NCI-H2227 (cell line): ENCODE data around the gene CD160.
A peak's percentile ranks its signal among the peaks of the same experiment; 100 is the strongest.
"Not testable (repeated sequence)": the region's sequence is repeated elsewhere in the genome, so short reads cannot be mapped to it uniquely, and the experiment has no call there.

ENCODE experiments used
- DNase-seq: peaks from one replicate; lab custom pipeline; 2025; ENCODE audit not compliant: unreplicated experiment; lab: John Stamatoyannopoulos, UW

Gene CD160

DNA sequence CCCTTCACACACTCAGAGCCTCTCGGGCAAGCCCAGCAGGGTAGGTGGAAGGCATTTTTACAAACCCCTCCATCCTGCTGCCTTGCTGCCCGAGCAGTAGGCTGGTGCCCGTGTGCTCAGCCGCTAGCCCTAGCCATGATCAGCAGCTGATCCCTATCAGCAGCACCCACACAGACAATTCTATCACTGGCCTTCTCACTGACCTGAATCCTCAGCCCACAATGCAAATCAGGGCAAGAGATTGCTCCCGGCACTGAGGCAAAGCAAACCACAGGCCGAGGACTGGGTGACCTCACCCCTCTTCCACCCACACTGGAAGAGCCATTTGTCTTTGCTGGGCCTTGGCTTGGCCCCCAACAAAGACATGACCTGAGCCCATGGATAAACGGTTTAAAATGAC lies 11.2 kb upstream of the CD160 start:
- DNase-seq = no peak

DNA sequence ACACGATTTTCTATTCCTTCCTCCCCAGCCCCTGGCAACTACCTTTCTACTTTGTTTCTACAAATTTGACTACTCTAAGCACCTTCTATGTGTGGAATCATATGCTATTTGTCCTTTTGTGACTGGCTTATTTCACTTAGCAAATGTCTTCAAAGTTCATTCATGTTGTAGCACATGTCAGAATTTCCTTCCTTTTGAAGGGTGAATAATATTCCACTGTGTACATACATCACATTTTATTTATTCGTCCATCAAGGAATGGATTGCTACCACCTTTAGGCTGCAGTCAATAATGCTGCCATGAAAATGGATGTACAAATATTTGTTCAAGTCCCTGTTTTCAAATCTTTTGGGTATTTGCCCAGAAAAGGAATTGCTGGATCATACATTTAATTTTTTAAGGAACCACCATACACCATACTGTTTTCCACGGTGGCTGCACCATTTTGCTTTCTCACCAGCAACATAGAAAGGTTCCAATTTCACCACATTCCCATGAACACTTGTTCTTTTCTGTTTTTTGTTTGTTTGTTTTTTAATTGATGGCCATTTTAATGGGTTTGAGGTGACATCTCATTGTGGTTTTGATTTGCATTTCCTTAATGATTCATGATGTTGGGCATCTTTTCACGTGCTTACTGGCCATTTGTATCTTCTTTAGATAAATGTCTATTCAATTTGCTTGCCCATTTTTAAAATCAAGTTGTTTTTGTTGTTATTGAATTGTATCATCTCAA lies 8.8 kb upstream of the CD160 start:
- DNase-seq = no peak

DNA sequence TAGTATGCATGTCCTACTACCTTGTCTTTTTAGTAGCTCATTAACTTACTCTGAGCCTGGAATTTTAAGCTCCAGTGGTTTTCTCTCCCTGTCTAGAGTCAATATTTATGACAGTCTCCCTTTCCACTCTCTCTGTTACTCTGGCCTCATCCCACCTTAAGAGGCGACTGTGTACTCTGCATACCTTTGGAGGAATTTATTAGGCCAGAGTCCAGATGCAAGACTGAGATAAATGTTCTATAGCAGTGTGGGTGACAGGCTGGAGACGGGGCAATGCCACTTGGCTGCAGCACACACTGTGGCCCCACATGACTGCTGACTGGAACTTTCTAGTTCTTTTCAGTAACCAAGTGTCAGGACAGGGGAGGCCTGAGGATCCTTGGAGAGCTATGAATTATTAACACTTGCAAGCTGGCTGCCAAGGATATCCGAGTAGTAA lies 8.1 kb upstream of the CD160 start:
- DNase-seq = no peak

DNA sequence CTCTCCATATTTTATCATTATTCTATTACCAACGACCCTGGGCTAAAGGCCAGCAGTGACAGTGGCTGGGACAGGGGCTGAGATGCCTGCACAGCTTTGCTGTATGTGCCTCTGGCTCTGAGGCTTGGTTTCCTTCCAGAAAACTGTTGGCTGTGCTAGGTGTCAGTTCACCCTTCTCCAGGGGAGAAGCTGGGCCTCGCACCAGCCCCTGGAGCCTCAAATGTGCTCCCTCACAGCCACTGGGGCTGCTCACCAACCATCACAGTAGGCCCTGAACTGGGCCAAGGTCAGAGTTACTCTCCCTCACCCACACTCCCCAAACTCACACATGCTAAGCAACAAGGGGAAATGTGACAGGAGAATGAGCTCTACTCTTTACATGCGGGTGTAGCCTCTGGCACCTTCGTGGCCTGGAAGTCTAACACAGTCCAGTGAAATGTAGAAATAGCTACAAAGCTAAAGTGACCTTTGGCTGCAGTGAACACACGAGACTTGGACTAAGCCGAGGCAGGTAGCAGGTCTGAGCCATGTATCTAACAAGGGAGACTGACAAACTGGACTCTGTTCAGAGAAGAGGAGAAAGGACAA lies 4.7 kb upstream of the CD160 start:
- no peak for DNase-seq

DNA sequence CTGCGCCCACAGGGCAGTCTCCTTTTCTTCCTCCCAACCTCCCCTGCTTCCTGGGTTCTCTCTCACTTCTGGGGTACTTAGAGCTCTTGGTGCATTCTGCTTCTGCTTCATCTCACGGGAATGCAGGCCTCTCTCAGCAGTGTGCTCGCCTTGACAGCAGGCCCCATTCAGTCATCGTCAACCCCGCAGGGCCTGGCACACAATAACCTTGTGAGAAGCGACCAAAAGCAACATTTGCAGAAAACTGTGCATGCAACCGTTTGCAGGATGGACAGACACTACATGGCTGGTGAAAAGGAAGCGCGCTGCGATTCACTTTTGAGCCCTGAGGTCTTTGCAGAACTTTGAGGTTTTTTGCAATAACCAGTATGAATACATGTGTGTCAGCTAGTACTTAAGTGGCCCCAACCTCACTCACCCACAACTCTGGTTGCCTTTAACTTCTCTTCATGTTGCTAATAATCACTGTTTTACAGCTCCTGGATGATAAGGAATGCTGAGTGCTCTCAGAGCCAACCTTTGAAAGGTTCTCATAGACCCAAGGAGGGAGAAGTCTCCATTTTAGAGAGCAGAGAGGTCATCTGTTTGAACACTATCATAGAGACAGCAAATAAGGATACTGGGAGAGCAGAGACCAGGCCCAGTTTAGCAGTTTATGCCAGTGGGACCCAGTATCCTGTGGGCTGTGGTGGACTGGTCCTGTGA lies 2.5 kb upstream of the CD160 start:
- DNase-seq = no peak

DNA sequence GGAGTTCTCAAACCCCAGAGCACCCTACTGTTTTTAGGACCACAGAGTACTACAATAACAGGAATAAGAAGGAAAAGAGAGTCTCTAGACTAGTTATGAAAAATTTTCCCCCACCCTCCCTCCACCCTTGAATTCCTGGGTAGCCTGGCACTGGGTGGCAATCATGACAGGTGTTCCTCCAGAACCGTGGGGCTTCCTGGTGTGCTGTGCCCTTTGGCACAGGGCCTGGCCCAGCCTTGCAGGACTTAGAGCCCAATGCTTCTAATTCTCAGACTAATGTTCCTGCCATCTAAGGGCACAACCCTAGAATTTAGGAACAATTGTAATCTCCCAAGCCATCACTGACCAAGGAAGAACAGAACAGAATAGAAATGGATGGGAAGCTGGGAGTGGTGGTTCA lies 1.5 kb upstream of the CD160 start:
- no peak for DNase-seq

DNA sequence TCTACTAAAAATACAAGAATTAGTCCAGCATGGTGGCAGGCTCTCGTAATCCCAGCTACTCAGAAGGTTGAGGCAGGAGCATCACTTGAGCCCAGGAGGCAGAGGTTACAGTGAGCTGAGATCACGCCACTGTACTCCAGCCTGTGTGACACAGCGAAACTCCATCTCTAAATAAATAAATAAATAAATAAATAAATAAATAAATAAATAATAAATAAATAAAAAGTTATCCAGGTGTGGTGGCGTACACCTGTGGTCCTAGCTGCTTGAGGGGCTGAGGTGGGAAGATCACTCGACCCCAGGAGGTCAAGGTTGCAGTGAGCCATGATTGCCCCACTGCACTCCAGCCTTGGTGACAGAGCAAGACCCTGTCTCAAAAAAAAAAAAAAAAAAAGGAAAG lies 834 bp upstream of the CD160 start:
- DNase-seq = not testable (repeated sequence)

DNA sequence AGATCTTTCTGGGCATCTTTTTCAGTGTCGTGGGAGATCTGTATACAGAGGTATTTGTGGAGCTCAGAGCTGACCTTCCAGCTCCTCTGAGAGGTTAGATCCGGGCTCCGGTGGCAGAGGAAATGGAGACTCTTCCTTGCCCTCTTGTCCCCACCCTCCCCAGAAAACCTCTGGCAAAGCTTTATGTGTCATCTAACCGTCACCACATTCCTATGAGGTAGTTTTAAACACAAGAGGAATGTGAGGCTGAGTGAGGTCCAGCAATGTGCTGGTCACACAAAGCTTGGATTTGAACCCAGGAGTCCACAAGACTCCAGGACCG lies 1.2 kb downstream of the CD160 start:
- DNase-seq = no peak

DNA sequence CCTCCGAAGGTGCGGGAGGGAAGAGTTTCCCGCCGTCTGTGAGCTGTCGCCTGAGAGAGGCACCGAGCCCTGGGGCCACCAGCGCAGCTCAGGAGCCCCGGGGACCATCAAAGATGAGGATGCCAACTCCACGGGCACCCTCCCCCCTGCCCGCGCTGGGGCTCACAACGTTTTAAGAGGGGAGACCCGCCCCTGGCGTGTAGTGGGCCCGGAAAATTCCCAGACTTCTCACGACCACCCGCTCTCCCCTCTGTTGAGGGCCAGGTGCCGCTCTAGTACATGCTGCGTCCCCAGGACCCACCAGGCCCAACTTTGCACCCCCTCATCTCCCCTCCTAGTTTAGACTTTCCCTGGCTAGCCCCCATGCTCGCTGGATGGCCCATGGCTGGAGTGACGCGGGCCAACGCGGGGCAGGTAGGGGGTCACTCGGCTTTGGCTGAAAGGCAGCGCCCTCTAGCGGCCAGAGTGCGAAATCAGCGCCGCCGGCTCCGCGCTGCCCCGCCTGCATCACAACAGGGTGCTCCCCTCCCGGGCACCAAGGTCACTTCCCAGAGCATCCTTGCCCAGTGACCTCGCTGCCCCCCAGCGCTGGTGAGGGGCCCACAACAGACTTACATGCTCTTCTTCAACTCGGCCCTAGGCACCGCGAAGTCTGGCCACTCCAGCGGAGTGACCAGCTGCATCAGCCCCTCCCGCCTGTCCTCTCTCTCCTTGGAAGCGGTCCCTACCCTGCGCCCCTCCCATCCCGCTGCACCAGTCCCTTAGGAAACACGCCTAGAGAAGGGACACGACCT lies 1.8 kb downstream of the CD160 start:
- DNase-seq = peak; percentile 74

DNA sequence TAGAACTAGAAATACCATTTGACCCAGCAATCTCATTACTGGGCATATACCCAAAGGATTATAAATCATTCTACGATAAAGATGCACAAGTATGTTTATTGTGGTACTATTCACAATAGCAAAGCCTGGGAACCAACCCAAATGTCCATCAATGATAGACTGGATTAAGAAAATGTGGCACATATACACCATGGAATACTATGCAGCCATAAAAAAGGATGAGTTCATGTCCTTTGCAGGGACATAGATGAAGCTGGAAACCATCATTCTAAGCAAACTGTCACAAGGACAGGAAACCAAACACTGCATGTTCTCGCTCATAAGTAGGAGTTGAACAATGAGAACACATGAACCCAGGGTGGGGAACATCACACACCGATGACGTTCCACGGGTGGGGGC lies 6.9 kb downstream of the CD160 start:
- not testable (repeated sequence) for DNase-seq

DNA sequence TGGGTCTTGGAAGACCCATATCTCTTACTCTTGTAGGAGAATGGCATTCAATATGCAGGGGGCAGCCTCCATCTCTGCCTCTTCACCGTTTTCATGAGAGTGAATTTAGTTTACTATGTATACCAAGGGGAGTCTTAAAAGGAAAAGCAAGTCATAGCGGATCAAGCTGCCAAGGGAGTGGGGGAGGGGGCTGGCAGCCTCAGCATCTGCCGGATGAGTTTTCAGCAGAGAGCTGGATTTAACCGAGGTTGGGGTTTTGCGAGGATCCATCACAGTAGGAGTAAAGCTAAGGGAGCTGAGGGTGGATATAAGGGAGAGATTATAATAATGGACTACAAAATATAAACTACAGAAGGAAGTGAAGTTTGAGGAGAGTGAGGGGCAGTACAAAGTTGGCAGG lies 9.9 kb downstream of the CD160 start:
- DNase-seq = no peak

DNA sequence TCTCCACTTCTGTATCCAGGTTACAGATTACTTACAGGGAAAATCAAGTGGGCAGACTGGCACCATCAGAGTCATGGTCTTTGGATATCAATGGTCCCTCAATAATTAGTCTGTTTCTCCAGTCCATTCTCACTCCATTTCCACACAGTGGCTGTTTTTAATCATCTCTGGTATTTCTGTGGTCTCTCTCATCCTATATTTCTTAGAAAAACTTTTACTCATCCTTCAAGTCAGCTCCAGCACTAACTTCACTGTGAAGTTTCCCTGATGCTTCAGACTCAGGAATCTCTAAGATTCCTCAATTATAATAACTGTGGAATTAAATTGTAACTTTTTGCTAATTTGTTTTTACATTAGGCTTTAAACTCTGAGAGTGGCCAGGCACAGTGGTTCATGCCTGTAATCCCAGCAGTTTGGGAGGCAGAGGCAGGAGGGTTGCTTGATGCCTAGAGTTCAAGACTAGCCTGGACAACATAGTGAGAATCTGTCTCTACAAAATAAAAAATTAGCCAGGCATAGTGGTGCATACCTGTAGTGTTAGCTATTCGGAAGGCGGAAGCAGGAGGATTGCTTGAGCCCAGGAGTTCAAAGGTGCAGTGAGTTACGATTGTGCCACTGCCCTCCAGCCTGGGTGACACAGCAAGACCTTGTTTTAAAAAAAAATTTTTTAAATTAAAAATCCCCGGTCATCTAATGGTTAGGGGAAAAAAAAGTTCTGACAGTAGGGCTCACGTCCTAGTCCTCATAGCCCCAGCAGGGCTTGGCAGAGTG lies 10.6 kb downstream of the CD160 start:
- no peak for DNase-seq

DNA sequence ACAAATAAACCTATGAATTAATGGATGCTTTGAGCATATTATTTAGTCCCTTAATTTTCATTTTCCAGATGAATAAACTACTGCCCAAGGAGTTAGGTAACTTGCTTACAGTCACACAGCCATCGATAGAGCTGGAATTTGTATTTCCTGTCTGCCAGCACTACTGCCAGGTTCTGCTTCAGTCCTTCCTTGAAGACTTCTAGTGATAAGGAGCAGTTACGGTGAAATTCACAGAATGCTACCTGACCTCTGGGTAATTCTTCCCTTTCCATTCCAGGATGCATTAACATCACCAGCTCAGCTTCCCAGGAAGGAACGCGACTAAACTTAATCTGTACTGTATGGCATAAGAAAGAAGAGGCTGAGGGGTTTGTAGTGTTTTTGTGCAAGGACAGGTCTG lies 11.2 kb downstream of the CD160 start:
- DNase-seq = no peak

DNA sequence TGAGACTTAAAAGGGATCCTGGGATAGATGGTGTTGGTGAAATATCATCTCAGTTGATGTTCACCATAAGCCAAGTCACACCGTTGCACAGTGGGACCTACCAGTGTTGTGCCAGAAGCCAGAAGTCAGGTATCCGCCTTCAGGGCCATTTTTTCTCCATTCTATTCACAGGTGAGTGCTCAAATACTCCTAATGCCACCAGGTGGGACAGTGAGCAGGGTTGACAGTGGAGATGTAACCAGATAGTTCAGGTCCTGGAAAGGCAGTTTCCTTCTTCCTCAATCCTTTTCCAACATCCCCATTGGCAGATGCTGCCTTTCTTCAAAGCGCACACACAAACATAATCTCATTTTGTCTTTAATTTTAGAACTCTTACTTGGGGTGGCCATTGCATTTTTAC lies 11.6 kb downstream of the CD160 start:
- DNase-seq = no peak

DNA sequence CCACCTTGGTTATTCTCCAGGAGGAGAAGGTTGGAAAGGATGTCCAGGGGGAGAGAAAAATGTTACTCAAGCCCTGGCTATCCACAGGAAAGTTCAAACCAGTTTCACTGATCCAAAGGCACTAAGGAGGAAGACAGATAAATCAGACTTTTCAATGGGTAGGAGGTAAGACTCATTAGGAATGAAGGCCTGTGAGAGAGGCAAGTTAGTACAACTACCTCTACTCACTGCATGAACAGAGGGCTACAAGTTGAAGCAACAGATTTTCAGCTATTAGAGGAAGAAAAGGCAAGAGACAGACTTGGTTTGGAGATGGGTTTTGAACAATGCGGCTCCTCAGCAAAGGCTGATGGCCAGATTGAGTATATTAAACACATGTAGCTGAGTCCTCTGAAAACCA lies 16.9 kb downstream of the CD160 start:
- DNase-seq = no peak

DNA sequence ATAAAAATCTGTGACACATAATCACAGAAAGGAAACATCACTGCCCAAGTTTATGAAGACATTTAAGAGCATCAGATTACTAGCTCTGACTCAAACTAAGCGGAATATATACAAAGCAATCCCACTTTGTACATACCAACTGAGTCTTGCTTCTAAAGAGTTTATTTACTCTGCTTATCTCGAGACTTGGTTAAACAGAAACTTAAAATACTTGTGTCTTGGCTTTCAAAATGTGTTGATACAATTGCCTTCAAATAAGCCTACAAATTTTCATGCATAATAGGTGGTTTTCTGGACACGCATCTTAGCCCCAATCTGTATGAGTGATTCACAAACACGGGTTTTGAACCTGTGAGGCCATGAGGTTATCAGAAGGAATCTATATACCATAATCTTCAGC lies 21.0 kb downstream of the CD160 start:
- no peak for DNase-seq

DNA sequence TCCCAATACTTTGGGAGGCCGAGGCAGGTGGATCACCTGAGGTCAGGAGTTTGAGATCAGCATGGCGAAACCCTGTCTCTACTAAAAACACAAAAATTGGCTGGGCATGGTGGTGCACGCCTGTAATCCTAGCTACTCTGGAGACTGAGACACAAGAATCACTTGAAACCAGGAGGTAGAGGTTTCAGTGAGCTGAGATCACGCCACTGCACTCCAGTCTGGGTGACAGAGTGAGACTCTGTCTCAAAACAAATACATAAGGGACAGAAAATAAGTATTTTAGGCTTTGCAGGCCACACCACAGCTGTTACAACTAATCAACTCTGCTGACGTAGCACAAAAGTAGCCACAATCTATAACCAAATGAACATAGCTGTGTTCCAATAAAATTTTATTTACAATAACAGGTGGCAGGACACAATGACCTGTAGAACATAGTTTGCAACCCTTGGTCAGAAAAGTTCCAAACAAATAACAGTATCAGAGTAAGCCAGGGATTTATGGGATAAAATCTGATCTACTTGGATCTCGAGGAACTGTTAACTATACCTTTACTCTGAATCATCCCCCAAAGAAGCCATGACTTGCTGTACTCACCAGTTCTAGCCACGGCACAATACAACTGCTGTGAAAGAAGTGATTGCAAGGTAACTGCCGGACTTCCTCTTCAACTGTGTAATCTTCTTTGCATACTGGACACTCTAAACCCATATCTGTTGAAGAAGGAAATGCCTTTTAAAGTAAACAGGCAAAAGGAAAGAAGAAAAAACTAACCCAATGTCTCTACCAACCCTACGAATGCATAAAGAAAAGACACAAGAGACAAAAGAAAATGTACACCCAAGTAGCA lies 28.3 kb downstream of the CD160 start:
- no peak for DNase-seq

DNA sequence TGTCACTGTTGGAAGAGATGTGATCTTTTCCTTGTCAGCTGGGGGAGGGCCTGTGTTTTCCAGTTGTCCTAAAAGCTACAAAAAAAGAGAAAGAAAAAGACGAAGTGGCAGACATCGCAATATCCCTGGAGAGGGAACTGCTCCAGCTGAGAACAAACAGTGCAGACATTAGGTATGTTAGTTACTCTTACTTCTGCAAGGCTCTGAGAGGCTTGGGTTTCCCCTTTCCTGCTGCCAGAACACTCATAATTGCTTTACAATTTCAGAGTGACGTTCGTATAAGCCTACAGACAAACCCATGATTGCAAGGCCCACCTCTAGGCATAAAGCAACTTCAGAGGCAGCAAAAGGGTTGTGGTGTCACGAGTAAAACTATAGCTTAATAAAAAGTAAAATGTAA lies 31.1 kb downstream of the CD160 start:
- DNase-seq = no peak

DNA sequence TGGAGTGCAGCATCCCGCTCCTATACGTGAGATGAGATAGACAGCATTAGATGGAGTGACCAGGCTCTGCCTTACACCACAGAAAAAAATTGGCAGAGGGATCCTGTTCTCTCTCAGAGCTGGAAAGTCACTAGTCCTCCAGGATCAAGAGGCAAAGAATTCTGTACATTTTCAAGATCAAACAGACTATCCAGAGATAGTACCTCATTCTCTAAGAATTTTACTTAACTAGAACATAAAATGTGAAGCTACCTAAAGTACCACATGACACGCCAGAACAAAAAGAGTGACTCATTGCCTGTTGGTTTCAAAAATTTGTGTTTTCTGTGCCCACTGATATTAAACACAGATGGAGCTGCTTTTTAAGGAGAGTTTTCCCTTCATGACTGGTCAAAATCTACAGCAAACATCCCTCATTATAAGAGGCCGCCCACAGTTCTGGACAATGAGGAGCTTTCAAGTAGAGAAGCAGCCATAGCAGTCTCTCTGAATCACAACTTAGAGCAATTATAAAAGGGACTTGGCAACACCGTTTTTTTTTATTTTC lies 32.3 kb downstream of the CD160 start:
- DNase-seq = no peak

DNA sequence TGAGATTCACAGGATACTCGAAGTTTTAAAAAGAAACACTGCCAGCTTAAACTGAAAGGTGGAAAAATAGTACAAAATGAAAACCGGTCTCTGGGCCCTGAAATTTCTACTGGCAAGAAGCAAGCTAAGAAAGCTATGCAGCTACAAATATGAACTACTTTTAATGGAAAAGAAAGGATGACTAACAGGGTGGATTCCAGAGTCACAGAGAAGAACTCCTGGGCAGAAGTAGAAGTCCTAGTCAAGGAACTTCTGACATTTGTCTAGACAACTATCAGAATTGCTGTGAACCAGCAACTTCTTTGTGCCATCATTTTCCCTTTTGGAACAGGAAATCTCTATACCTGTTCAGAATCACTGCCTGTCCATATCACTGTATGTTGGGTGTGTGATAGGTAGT lies 38.1 kb downstream of the CD160 start:
- no peak for DNase-seq
